A549 (cell line): ENCODE results near the gene RFX1. TPM values are rescaled to one million over a fixed set of nuclear protein-coding genes. Genes with fewer than 3 reads are reported as not detected.

Experiments
- ATAC-seq, 2 experiments: fragments of 200-7000 bp in 1 of 2; fragments of >200 bp in 1 of 2; cut with Nextera tagmentation in 1 of 2; cut with Tn5 transposase in 1 of 2; 3 replicates each; pipeline versions ENCODE4 v1.8.0 to v1.9.1; 2018 to 2020; ENCODE audit warnings: mild to moderate bottlenecking in 1 of 2, moderate library complexity in 1 of 2
- CTCF ChIA-PET: fragments of 300-600 bp; sonication (Branson Sonifier 250); formaldehyde crosslinking; extraction: SDS; loops from one replicate; lab custom pipeline; 2021; ENCODE audit warnings: antibody characterized with exemption, inconsistent platforms; lab: Yijun Ruan, JAX
- POLR2A ChIA-PET: fragments of 350-600 bp; formaldehyde crosslinking; extraction: SDS; loops from one replicate; lab custom pipeline; 2021; ENCODE audit warnings: antibody characterized with exemption, inconsistent platforms; lab: Yijun Ruan, JAX
- DNase-seq, 2 experiments: peaks; one replicate each; pipeline versions ENCODE4 v3.0.0 to v3.0.0-alpha.2; 2011 to 2016; ENCODE audit warnings: low read depth in 1 of 2, low spot score in 1 of 2
- FAIRE-seq: peaks from 2 replicates; lab custom pipeline; 2011; peaks lifted over from hg19 to GRCh38; lab: Jason Lieb, UNC
- H3K27ac ChIP-seq, 2 experiments: fragments of >200 bp; sonication (Bioruptor Twin); formaldehyde crosslinking; 3 replicates each; pipeline ENCODE4 v1.5.1; 2016 to 2017
- H3K4me1 ChIP-seq: fragments of >200 bp; sonication (Bioruptor Twin); formaldehyde crosslinking; 3 replicates; pipeline ENCODE4 v1.6.1; 2016
- H3K4me2 ChIP-seq: fragments of >200 bp; sonication (Bioruptor Twin); formaldehyde crosslinking; 3 replicates; pipeline ENCODE4 v1.6.1; 2016
- H3K4me3 ChIP-seq: fragments of >200 bp; sonication (Bioruptor Twin); formaldehyde crosslinking; 3 replicates; pipeline ENCODE4 v1.5.1; 2016
- H3K9me3 ChIP-seq: fragments of >200 bp; sonication (Bioruptor Twin); formaldehyde crosslinking; 3 replicates; pipeline ENCODE4 v1.6.1; 2016
- CEBPB ChIP-seq, 2 experiments: fragments of >200 bp in 1 of 2; sonication (Bioruptor Twin) in 1 of 2; formaldehyde crosslinking in 1 of 2; IDR thresholded peaks; 2 replicates each; pipeline ENCODE4 v1.6.1; 2012 to 2016
- ESRRA ChIP-seq: fragments of 150-350 bp; IDR thresholded peaks from 2 replicates; pipeline ENCODE4 v1.6.1; 2014; ENCODE audit warnings: mild to moderate bottlenecking, low read length, borderline replicate concordance
- FOSB ChIP-seq: fragments of 250-450 bp; sonication (Bioruptor Pico); IDR thresholded peaks from 2 replicates; pipeline ENCODE4 v1.5.0; 2020; ENCODE audit warnings: mild to moderate bottlenecking, moderate library complexity
- FOXS1 ChIP-seq: fragments of 250-450 bp; sonication (Bioruptor Pico); IDR thresholded peaks from 2 replicates; pipeline ENCODE4 v1.5.0; 2020; ENCODE audit warnings: mild to moderate bottlenecking, moderate library complexity
- GATA3 ChIP-seq: IDR thresholded peaks from 2 replicates; pipeline ENCODE4 v1.6.1; 2012; ENCODE audit warnings: borderline replicate concordance
- HEYL ChIP-seq: fragments of 250-450 bp; sonication (Bioruptor Pico); IDR thresholded peaks from 2 replicates; pipeline ENCODE4 v1.8.0; 2021; ENCODE audit warnings: mild to moderate bottlenecking, moderate library complexity
- HOXB13 ChIP-seq: fragments of 250-450 bp; sonication (Bioruptor Pico); IDR thresholded peaks from 2 replicates; pipeline ENCODE4 v1.5.0; 2020; ENCODE audit warnings: low read depth, mild to moderate bottlenecking, moderate library complexity
- HOXB5 ChIP-seq: fragments of 250-450 bp; sonication (Bioruptor Pico); IDR thresholded peaks from 2 replicates; pipeline ENCODE4 v1.5.0; 2020; ENCODE audit warnings: mild to moderate bottlenecking, moderate library complexity
- JUN ChIP-seq, 2 experiments: fragments of >200 bp; sonication (Bioruptor Twin); formaldehyde crosslinking; IDR thresholded peaks; 2 replicates in 1 of 2; 3 replicates in 1 of 2; pipeline ENCODE4 v1.6.1; 2016 to 2017
- MAFK ChIP-seq: fragments of 450-650 bp; IDR thresholded peaks from 2 replicates; pipeline ENCODE4 v1.6.1; 2014; ENCODE audit not compliant: partially characterized antibody
- MYC ChIP-seq: IDR thresholded peaks from 2 replicates; pipeline ENCODE4 v1.6.1; 2012; ENCODE audit warnings: mild to moderate bottlenecking, inconsistent platforms, low read length, improper control_type of control experiment, borderline replicate concordance
- NFE2L2 ChIP-seq: fragments of 150-350 bp; conservative IDR thresholded peaks from 2 replicates; pipeline ENCODE4 v1.6.1; 2014; ENCODE audit warnings: low read length
- NPAS2 ChIP-seq: fragments of 250-450 bp; sonication (Bioruptor Pico); IDR thresholded peaks from 2 replicates; pipeline ENCODE4 v1.8.0; 2022; ENCODE audit warnings: mild to moderate bottlenecking, moderate library complexity, borderline replicate concordance
- NR3C1 ChIP-seq: fragments of >200 bp; sonication (Bioruptor Twin); formaldehyde crosslinking; IDR thresholded peaks from 3 replicates; pipeline ENCODE4 v1.6.1; 2017
- POLR2A ChIP-seq: IDR thresholded peaks from 2 replicates; pipeline ENCODE4 v1.6.1; 2012; ENCODE audit warnings: mild to moderate bottlenecking, low read length
- POLR2AphosphoS2 ChIP-seq: conservative IDR thresholded peaks from 2 replicates; pipeline ENCODE4 v1.6.1; 2012; ENCODE audit warnings: low read length, improper control_type of control experiment, inconsistent platforms
- RARB ChIP-seq: fragments of 250-450 bp; sonication (Bioruptor Pico); IDR thresholded peaks from 2 replicates; pipeline ENCODE4 v1.8.0; 2021; ENCODE audit warnings: mild to moderate bottlenecking, moderate library complexity
- RFX5 ChIP-seq: fragments of 450-650 bp; IDR thresholded peaks from 2 replicates; pipeline ENCODE4 v1.7.1; 2014; ENCODE audit warnings: antibody characterized with exemption, mild to moderate bottlenecking, moderate library complexity
- SMC3 ChIP-seq: fragments of >200 bp; sonication (Bioruptor Twin); formaldehyde crosslinking; IDR thresholded peaks from 3 replicates; pipeline ENCODE4 v1.6.1; 2018; ENCODE audit warnings: inconsistent platforms
- WGBS: methylation state at CpG from one replicate; pipeline ENCODE4 v1.1.6; 2017; ENCODE audit errors: missing lambda C conversion rate; 5-methylcytosine and 5-hydroxymethylcytosine counted together
- polyA plus RNA-seq, 4 experiments: library from polyadenylated mRNA; depleted of rRNA in 3 of 4; stranded (reverse); fragments of >200 nt; fragmentation: RNase III in 1 of 4; extraction: RNeasy Plus Mini Kit Qiagen cat#74134 plus additional on column Dnase treatment in 1 of 4; gene quantifications; 2 replicates in 3 of 4; 3 replicates in 1 of 4; pipeline ENCODE4 v1.2.3, GENCODE V29; 2011 to 2017
- TF ChIP-seq, protein P1 (sequence below): fragments of >200 bp; sonication (Bioruptor Twin); formaldehyde crosslinking; IDR thresholded peaks from 3 replicates; pipeline ENCODE4 v1.6.1; 2016
- TF ChIP-seq, protein P2 (sequence below): IDR thresholded peaks from 2 replicates; pipeline ENCODE4 v1.6.1; 2012
- TF ChIP-seq, protein P3 (sequence below): IDR thresholded peaks from 2 replicates; pipeline ENCODE4 v1.6.1; 2012
- TF ChIP-seq, protein P4 (sequence below): fragments of 150-350 bp; IDR thresholded peaks from 2 replicates; pipeline ENCODE4 v1.6.1; 2014; ENCODE audit warnings: low read depth, mild to moderate bottlenecking, low read length

RFX1 gene
- polyA plus RNA-seq, 2 of the 4 experiments (the other 2 are of a cell fraction) = 0.57 to 5.4 TPM

DNA sequence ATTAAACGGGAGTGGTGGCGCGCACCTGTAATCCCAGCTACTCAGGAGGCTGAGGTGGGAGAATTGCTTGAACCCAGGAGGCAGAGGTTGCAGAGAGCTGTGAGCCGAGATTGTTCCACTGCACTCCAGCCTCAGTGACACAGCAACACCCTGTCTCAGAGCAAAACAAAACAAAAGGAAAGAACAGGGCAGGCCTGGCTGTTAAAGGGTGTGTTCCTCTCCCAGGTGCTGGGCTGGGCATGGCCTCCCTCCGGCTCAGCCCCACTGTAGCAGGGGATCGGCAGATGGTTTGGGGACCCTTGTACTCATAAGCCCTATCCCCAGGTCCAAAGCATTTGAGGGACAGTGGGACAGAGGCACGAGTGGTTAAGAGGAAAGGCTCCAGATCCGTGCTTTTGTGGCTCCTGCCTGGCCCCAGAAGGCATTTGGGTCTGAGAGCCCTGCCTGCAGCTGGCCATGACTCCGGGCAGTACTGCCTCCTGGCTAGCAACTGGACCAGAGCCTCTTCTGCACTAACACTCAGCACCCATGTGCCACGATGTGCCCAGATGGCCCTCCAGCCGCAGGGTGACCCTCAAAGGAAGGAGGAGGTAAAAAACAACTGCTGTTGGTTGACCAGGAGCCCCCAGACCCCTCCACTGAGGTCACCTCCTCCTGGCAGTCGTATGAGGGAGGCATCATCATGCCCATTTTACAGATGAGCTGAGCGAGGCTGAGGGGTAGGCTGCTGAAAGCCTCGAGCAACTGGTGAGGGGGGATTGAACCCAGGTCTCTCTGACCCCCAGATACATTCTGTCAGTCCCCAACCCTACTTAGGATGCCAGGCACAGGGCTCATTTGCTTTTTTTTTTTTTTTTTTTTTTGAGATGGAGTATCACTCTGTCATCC is 10.0 kb downstream of the RFX1 start:
- no peaks in the 10 kb centered on the region for H3K4me1 ChIP-seq
- ATAC-seq (no peak), DNase-seq (no peak), FAIRE-seq (no peak)
- WGBS = 92% methylated on average over 10 of the region's 14 CpGs
- ChIA-PET POLR2A (no interaction called here), CTCF (interaction anchor here (0.7 to 1.0 kb wide), 2 partner anchors 76 to 115 kb away, joined by 3 read pairs; no protein-coding TSS in a partner anchor)
- no peak overlapping the region for H3K27ac ChIP-seq
- peaks cover 6% of the 10 kb centered on the region; the same call in 1 of the 3 replicates for H3K9me3 ChIP-seq
- H3K4me2 ChIP-seq = no peak overlapping the region
- H3K4me3 ChIP-seq = no peak overlapping the region
- TF ChIP-seq CEBPB (IDR thresholded peaks at IDR 0.05) (no peak), GATA3 (no peak), SMC3 (no peak), ESRRA (no peak), JUN (IDR thresholded peaks at IDR 0.05) (no peak), RFX5 (no peak), NPAS2 (CRISPR knock-in tag) (no peak), HEYL (CRISPR knock-in tag) (no peak), HOXB5 (CRISPR knock-in tag) (no peak), NR3C1 (no peak), POLR2A (no peak), MAFK (no peak), FOSB (CRISPR knock-in tag) (no peak), RARB (CRISPR knock-in tag) (no peak), POLR2AphosphoS2 (no peak), MYC (no peak), NFE2L2 (no peak)
- TF ChIP-seq, protein P1, sequence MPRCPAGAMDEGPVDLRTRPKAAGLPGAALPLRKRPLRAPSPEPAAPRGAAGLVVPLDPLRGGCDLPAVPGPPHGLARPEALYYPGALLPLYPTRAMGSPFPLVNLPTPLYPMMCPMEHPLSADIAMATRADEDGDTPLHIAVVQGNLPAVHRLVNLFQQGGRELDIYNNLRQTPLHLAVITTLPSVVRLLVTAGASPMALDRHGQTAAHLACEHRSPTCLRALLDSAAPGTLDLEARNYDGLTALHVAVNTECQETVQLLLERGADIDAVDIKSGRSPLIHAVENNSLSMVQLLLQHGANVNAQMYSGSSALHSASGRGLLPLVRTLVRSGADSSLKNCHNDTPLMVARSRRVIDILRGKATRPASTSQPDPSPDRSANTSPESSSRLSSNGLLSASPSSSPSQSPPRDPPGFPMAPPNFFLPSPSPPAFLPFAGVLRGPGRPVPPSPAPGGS = no peak
- TF ChIP-seq, protein P2, sequence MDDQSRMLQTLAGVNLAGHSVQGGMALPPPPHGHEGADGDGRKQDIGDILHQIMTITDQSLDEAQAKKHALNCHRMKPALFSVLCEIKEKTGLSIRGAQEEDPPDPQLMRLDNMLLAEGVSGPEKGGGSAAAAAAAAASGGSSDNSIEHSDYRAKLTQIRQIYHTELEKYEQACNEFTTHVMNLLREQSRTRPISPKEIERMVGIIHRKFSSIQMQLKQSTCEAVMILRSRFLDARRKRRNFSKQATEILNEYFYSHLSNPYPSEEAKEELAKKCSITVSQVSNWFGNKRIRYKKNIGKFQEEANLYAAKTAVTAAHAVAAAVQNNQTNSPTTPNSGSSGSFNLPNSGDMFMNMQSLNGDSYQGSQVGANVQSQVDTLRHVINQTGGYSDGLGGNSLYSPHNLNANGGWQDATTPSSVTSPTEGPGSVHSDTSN = no peak
- TF ChIP-seq, protein P3, sequence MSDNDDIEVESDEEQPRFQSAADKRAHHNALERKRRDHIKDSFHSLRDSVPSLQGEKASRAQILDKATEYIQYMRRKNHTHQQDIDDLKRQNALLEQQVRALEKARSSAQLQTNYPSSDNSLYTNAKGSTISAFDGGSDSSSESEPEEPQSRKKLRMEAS = no peak

DNA sequence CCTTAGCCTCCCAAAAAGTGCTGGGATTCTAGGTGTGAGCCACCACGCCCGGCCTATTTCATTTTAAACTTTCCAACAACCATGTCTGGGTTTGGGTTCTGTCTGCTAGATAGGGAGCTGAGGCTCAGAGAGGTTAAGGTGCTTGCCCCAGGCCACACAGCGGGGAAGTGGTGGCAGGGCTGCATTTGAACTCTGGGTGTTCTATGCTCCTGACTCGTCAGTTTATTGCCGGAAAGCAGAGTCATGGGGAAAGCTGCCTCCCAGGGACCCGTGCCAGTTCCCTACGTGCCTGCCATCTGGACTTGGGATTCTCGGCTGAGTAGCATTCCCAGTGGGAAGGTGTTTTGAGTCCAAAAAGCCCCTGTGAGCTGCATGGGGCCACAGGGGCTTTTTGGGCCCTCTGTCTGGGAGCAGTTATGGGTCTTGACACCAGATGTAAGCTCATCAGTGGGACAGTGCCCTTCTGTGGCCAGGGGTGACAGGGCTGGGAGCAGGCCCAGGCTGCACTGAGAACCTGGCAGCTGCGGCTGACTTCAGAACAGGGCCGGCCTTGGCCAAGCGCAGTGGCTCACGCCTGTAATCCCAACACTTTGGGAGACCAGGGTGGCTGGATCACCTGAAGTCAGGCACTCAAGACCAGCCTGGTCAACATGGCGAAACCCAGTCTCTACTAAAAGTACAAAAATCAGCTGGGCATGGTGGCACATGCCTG is 10.9 kb downstream of the RFX1 start:
- no peak for FAIRE-seq
- ChIA-PET CTCF (interaction anchor here (0.7 to 1.7 kb wide), 3 partner anchors 77 to 119 kb away, joined by 3 to 5 read pairs (median 3); no protein-coding TSS in a partner anchor), POLR2A (no interaction called here)
- Histone ChIP-seq H3K27ac (no peak overlapping the region; a peak in 1 of 6 replicates), H3K4me2 (no peak overlapping the region), H3K4me1 (no peaks in the 10 kb centered on the region), H3K9me3 (peaks cover 6% of the 10 kb centered on the region; the same call in 1 of the 3 replicates), H3K4me3 (no peak overlapping the region)
- DNase-seq = no peak
- WGBS = 97% methylated on average over 10 of the region's 13 CpGs
- TF ChIP-seq, protein P1 = no peak
- TF ChIP-seq HOXB13 (CRISPR knock-in tag) (no peak), FOXS1 (no peak), HEYL (CRISPR knock-in tag) (no peak), RARB (CRISPR knock-in tag) (no peak)
- TF ChIP-seq, protein P4, sequence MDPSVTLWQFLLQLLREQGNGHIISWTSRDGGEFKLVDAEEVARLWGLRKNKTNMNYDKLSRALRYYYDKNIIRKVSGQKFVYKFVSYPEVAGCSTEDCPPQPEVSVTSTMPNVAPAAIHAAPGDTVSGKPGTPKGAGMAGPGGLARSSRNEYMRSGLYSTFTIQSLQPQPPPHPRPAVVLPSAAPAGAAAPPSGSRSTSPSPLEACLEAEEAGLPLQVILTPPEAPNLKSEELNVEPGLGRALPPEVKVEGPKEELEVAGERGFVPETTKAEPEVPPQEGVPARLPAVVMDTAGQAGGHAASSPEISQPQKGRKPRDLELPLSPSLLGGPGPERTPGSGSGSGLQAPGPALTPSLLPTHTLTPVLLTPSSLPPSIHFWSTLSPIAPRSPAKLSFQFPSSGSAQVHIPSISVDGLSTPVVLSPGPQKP = no peak
- no peak for ATAC-seq
